Measurements from ENCODE around the gene STAT3.
"Not testable (repeated sequence)": the region's sequence is repeated elsewhere in the genome, so short reads cannot be mapped to it uniquely, and the experiment has no call there.

The STAT3 gene

DNA sequence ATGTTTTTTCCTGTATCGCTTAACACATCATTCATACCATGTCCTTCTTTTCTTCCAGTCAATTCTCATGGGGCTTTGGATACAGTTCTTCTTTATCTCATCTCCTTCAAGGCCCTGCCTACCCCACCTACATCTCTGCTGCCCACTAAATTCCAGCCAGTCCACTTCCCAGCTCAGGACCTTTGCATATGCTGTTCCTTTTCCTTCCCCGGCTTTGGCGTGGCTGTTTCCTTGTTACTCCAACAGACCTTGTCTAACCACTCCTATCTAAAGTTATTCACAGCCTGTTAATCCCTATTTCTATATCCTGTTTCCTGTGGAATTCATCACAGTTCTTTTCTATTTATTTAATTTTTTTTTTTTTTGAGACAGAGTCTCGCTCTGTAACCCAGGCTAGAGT, 6.6 kb upstream of the STAT3 start:
- in situ Hi-C loops (cut with MboI; ENCODE audit: low sequenced_read_pairs, unreplicated experiment) = no loop called here
- TF ChIP-seq, protein P1, sequence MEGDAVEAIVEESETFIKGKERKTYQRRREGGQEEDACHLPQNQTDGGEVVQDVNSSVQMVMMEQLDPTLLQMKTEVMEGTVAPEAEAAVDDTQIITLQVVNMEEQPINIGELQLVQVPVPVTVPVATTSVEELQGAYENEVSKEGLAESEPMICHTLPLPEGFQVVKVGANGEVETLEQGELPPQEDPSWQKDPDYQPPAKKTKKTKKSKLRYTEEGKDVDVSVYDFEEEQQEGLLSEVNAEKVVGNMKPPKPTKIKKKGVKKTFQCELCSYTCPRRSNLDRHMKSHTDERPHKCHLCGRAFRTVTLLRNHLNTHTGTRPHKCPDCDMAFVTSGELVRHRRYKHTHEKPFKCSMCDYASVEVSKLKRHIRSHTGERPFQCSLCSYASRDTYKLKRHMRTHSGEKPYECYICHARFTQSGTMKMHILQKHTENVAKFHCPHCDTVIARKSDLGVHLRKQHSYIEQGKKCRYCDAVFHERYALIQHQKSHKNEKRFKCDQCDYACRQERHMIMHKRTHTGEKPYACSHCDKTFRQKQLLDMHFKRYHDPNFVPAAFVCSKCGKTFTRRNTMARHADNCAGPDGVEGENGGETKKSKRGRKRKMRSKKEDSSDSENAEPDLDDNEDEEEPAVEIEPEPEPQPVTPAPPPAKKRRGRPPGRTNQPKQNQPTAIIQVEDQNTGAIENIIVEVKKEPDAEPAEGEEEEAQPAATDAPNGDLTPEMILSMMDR (IDR thresholded peaks at IDR 0.05; ENCODE audit: borderline replicate concordance, control extremely low read depth, extremely low read depth, insufficient read depth, missing control alignments) = no peak

GRCh38 chr17:42392692-42393415, 4.6 kb upstream of the STAT3 start:
- TF ChIP-seq, protein P1 (IDR thresholded peaks at IDR 0.05; ENCODE audit: borderline replicate concordance, control extremely low read depth, extremely low read depth, insufficient read depth, missing control alignments) = no peak
- in situ Hi-C loops (cut with MboI; ENCODE audit: low sequenced_read_pairs, unreplicated experiment) = no loop called here
- DNase-seq (ENCODE audit: low spot score) = peak; percentile 68

More for the DNA sequence above, 6.6 kb upstream of the STAT3 start:
- no peak for DNase-seq (ENCODE audit: low spot score)

- DNase-seq (ENCODE audit: low spot score) = not testable (repeated sequence)
Measured at GRCh38 chr17:42391439-42391838, 3.2 kb upstream of the STAT3 start.

DNA sequence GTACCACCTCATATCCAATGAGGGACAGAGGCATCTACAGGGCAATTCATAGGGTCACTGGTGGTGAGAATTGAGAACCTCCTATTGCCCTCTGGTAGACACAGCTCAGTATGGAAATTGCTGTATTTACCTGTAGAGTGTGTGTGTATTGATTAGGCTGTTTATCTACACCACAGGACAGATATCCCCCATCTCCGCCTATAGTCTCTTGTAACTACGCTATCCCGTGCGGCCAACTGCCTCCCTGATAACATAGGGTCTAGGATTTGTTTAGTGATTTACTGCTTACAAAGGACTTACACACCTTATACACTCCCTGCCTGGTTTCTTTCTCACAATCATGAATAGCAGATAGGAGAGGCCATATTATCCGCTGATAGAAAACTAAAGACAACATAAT, 1.7 kb upstream of the STAT3 start:
- in situ Hi-C loops (cut with MboI; ENCODE audit: low sequenced_read_pairs, unreplicated experiment) = no loop called here
- TF ChIP-seq, protein P1 (IDR thresholded peaks at IDR 0.05; ENCODE audit: borderline replicate concordance, control extremely low read depth, extremely low read depth, insufficient read depth, missing control alignments) = no peak
- DNase-seq (ENCODE audit: low spot score) = no peak

More at GRCh38 chr17:42391439-42391838, 3.2 kb upstream of the STAT3 start:
- in situ Hi-C loops (cut with MboI; ENCODE audit: low sequenced_read_pairs, unreplicated experiment) = not testable (repeated sequence)

DNA sequence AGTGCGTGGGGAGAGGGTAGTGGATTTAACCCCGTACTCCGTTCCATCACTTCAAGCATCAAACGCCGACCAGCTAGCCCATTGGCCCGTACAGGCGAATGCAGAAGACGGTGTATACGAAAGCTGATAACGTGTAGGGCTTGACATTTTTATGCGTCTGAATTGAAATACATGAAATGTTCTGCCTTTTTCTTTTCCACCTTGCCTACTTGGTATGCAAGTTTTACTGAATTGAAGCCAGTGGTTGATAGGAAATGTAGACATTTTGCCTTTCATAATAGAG, 834 bp upstream of the STAT3 start:
- DNase-seq (ENCODE audit: low spot score) = no peak
- in situ Hi-C loops (cut with MboI; ENCODE audit: low sequenced_read_pairs, unreplicated experiment) = no loop called here
- TF ChIP-seq, protein P1 (IDR thresholded peaks at IDR 0.05; ENCODE audit: borderline replicate concordance, control extremely low read depth, extremely low read depth, insufficient read depth, missing control alignments) = no peak

GRCh38 chr17:42387661-42388380, 421 bp downstream of the STAT3 start:
- in situ Hi-C loops (cut with MboI; ENCODE audit: low sequenced_read_pairs, unreplicated experiment) = no loop called here
- TF ChIP-seq, protein P1 (IDR thresholded peaks at IDR 0.05; ENCODE audit: borderline replicate concordance, control extremely low read depth, extremely low read depth, insufficient read depth, missing control alignments) = no peak
- DNase-seq (ENCODE audit: low spot score) = no peak
